NCI-H2081 treated with DMSO at 0.1 percent for 48 hours (cell line): Measurements from ENCODE around the gene KNTC1.
A peak's percentile ranks its signal among the peaks of the same experiment; 100 is the strongest.
"Not testable (repeated sequence)": the region's sequence is repeated elsewhere in the genome, so short reads cannot be mapped to it uniquely, and the experiment has no call there.

Source experiments
- DNase-seq: peaks from one replicate; lab custom pipeline; 2025; lab: John Stamatoyannopoulos, UW

The KNTC1 gene

GRCh38 chr12:122526683-122527477 lies at the start of gene KNTC1, which contains the start of gene RSRC2:
Gene KNTC1 (plus strand): TSS chr12:122527249. CDS start chr12:122530064, 2,815 bp downstream.
Gene RSRC2 (minus strand): TSS chr12:122526936. CDS start chr12:122526853, 83 bp downstream.
- peak; percentile 97 for DNase-seq

GRCh38 chr12:122480753-122481152 lies 46.3 kb upstream of the KNTC1 start:
- no peak for DNase-seq

- DNase-seq, result no peak
Observed at GRCh38 chr12:122481861-122482260, 45.2 kb upstream of the KNTC1 start.

- DNase-seq, result no peak
Observed at GRCh38 chr12:122483969-122484368, 43.1 kb upstream of the KNTC1 start.

- DNase-seq, result not testable (repeated sequence)
Observed at GRCh38 chr12:122484385-122484784, 42.7 kb upstream of the KNTC1 start.

GRCh38 chr12:122486360-122486759 lies 40.7 kb upstream of the KNTC1 start:
- not testable (repeated sequence) for DNase-seq

GRCh38 chr12:122486805-122487426 lies 40.1 kb upstream of the KNTC1 start:
- DNase-seq, result no peak

- DNase-seq, result not testable (repeated sequence)
Observed at GRCh38 chr12:122487807-122488206, 39.2 kb upstream of the KNTC1 start.

GRCh38 chr12:122489038-122489437 lies 38.0 kb upstream of the KNTC1 start:
- DNase-seq, result no peak

- DNase-seq, result no peak
Observed at GRCh38 chr12:122491991-122492390, 35.1 kb upstream of the KNTC1 start.

GRCh38 chr12:122493222-122493621 lies 33.8 kb upstream of the KNTC1 start:
- DNase-seq, result not testable (repeated sequence)

GRCh38 chr12:122495258-122495657 lies 31.8 kb upstream of the KNTC1 start:
- DNase-seq, result no peak

- DNase-seq, result peak; percentile 20
Observed at GRCh38 chr12:122499991-122500684, 26.9 kb upstream of the KNTC1 start.

GRCh38 chr12:122500685-122501488 lies 26.2 kb upstream of the KNTC1 start, which contains the start of gene ZCCHC8:
Gene ZCCHC8 (minus strand): TSS chr12:122500932. CDS start chr12:122500840, 92 bp downstream.
- peak; percentile 98 for DNase-seq

GRCh38 chr12:122501489-122501989 lies 25.5 kb upstream of the KNTC1 start:
- DNase-seq, result no peak

GRCh38 chr12:122503147-122503751 lies 23.8 kb upstream of the KNTC1 start:
- no peak for DNase-seq

GRCh38 chr12:122503783-122504590 lies 23.1 kb upstream of the KNTC1 start:
- no peak for DNase-seq

GRCh38 chr12:122505419-122506051 lies 21.5 kb upstream of the KNTC1 start:
- DNase-seq, result no peak

- no peak for DNase-seq
Observed at GRCh38 chr12:122506393-122506938, 20.6 kb upstream of the KNTC1 start.
